Activated T-cell treated with anti-CD3 and anti-CD28 coated beads, Interleukin-2, amount 50 U/mL, for 72 hours (primary cell): ENCODE data around the gene RGR. TPM values are rescaled to one million over a fixed set of nuclear protein-coding genes. Genes with fewer than 3 reads are reported as not detected.
A peak's percentile ranks its signal among the peaks of the same experiment; 100 is the strongest.

ENCODE experiments used
- ATAC-seq, 2 donors: fragments of 150-1000 bp; cut with Tn5 transposase; replicated peaks in 1 of 2; 2 replicates each; pipeline ENCODE4 v1.10.0; 2021; ENCODE audit warnings: moderate library complexity in 2 of 2, mild to moderate bottlenecking in 1 of 2
- DNase-seq, 2 donors: peaks; one replicate each; pipeline ENCODE4 v3.0.0; 2021 to 2022; ENCODE audit warnings: mixed read lengths in 1 of 2
- H3K27ac Mint-ChIP-seq: one replicate; pipeline ENCODE4 v1.8.0; 2022; ENCODE audit warnings: mild to moderate bottlenecking, moderate library complexity, mixed read lengths
- H3K27me3 Mint-ChIP-seq: one replicate; pipeline ENCODE4 v1.8.0; 2022; ENCODE audit warnings: low read depth, mixed read lengths
- H3K36me3 Mint-ChIP-seq, 2 donors: one replicate each; pipeline ENCODE4 v1.8.0; 2022; ENCODE audit warnings: mixed read lengths in 2 of 2, mild to moderate bottlenecking in 1 of 2; ENCODE audit not compliant: insufficient read depth in 2 of 2
- H3K4me1 Mint-ChIP-seq: one replicate; pipeline ENCODE4 v1.8.0; 2022; ENCODE audit warnings: low read depth, mixed read lengths
- H3K4me3 Mint-ChIP-seq, 2 donors: one replicate each; pipeline ENCODE4 v1.8.0; 2022; ENCODE audit warnings: mild to moderate bottlenecking in 2 of 2, mixed read lengths in 2 of 2, moderate library complexity in 2 of 2
- H3K9me3 Mint-ChIP-seq, 2 donors: one replicate each; pipeline ENCODE4 v1.8.0; 2022; ENCODE audit warnings: mixed read lengths in 2 of 2
- total RNA-seq, 2 donors: library from RNA; stranded (reverse); gene quantifications; one replicate each; pipeline ENCODE4 v1.2.3, GENCODE V29; 2022

RGR gene
- total RNA-seq, 2 donors from 2014 or later = not detected

GRCh38 chr10:84296091-84296981 is 51.5 kb downstream of the RGR start:
- peaks cover 19% of the 10 kb centered on the region for H3K27me3 Mint-ChIP-seq
- H3K27ac Mint-ChIP-seq = no peak overlapping the region
- no peaks in the 10 kb centered on the region for H3K36me3 Mint-ChIP-seq
- H3K4me1 Mint-ChIP-seq = peaks cover 23% of the 10 kb centered on the region
- no peak overlapping the region for H3K4me3 Mint-ChIP-seq
- DNase-seq = no peak
- ATAC-seq = no peak
- H3K9me3 Mint-ChIP-seq = no peaks in the 10 kb centered on the region

- H3K9me3 Mint-ChIP-seq = no peaks in the 10 kb centered on the region
- ATAC-seq (no peak), DNase-seq (no peak)
- H3K27ac Mint-ChIP-seq = no peak overlapping the region
- no peaks in the 10 kb centered on the region for H3K36me3 Mint-ChIP-seq
- peaks cover 25% of the 10 kb centered on the region for H3K27me3 Mint-ChIP-seq
- peaks cover 28% of the 10 kb centered on the region for H3K4me1 Mint-ChIP-seq
- no peak overlapping the region for H3K4me3 Mint-ChIP-seq
Observed at GRCh38 chr10:84298057-84298456, 53.2 kb downstream of the RGR start.

GRCh38 chr10:84302223-84302622 is 57.4 kb downstream of the RGR start:
- Mint-ChIP-seq H3K27ac (no peak overlapping the region), H3K36me3 (peaks cover 2 to 4% of the 10 kb centered on the region in 2 donors), H3K9me3 (peaks cover 0 to 4% of the 10 kb centered on the region in 2 donors), H3K4me3 (no peak overlapping the region), H3K4me1 (peaks cover 23% of the 10 kb centered on the region), H3K27me3 (peaks cover 33% of the 10 kb centered on the region)
- DNase-seq (no peak), ATAC-seq (peak in 1 of 2 donors; percentile 15)

GRCh38 chr10:84306751-84307384 is 62.0 kb downstream of the RGR start:
- DNase-seq = no peak
- H3K9me3 Mint-ChIP-seq = peaks cover 0 to 4% of the 10 kb centered on the region in 2 donors
- H3K27ac Mint-ChIP-seq = peak overlapping the region; percentile 88
- peaks cover 2 to 4% of the 10 kb centered on the region in 2 donors for H3K36me3 Mint-ChIP-seq
- peaks cover 50% of the 10 kb centered on the region for H3K4me1 Mint-ChIP-seq
- peak; percentile 35 to 39 for ATAC-seq
- peak overlapping the region; percentile 62 to 78 for H3K4me3 Mint-ChIP-seq
- H3K27me3 Mint-ChIP-seq = peaks cover 14% of the 10 kb centered on the region

- Mint-ChIP-seq H3K27ac (peak overlapping the region; percentile 13), H3K9me3 (peaks cover 0 to 4% of the 10 kb centered on the region in 2 donors), H3K27me3 (peaks cover 8% of the 10 kb centered on the region), H3K4me3 (peak overlapping the region; percentile 45 to 57), H3K4me1 (peaks cover 45% of the 10 kb centered on the region), H3K36me3 (peaks cover 2 to 4% of the 10 kb centered on the region in 2 donors)
- ATAC-seq = peak in 1 of 2 donors; percentile 31
- DNase-seq = no peak
Observed at GRCh38 chr10:84308021-84308420, 63.2 kb downstream of the RGR start.

- Mint-ChIP-seq H3K4me1 (peaks cover 45% of the 10 kb centered on the region), H3K27ac (peak overlapping the region; percentile 32), H3K36me3 (peaks cover 2 to 4% of the 10 kb centered on the region in 2 donors), H3K9me3 (peaks cover 0 to 4% of the 10 kb centered on the region in 2 donors), H3K4me3 (peak overlapping the region; percentile 73 to 83), H3K27me3 (peaks cover 8% of the 10 kb centered on the region)
- ATAC-seq = peak; percentile 67 to 70
- DNase-seq = peak; percentile 41 to 59
Observed at GRCh38 chr10:84308481-84309304, 63.8 kb downstream of the RGR start.

Other genes with a start within 250 kb of the RGR start
- 100 to 1,000 TPM; 214 to 234 TPM for gene GHITM, start 105.5 kb upstream of the RGR start, total RNA-seq
- gene GPR15LG, start 71.3 kb upstream of the RGR start, total RNA-seq = not detected
- gene CDHR1, start 50.5 kb upstream of the RGR start, total RNA-seq = 1 to 10 TPM in 1 of 2 donors, under 1 TPM in 1; 0.36 to 2.2 TPM
- not detected for gene LRIT2, start 19.5 kb upstream of the RGR start, total RNA-seq
- gene LRIT1, start 3.5 kb upstream of the RGR start, total RNA-seq = not detected
- 10 to 100 TPM; 93.7 to 99.1 TPM for gene CCSER2, start 83.5 kb downstream of the RGR start, total RNA-seq